PC-3 (cell line): ENCODE data around the gene RETSAT. TPM values are rescaled to one million over a fixed set of nuclear protein-coding genes. Genes with fewer than 3 reads are reported as not detected.
"Not testable (repeated sequence)": the region's sequence is repeated elsewhere in the genome, so short reads cannot be mapped to it uniquely, and the experiment has no call there.

Source experiments
- ATAC-seq: fragments of 200-7000 bp; cut with Tn5 transposase; 2 replicates; pipeline ENCODE4 v1.9.1; 2020; ENCODE audit warnings: mild to moderate bottlenecking, moderate library complexity
- BruUV-seq: library from RNA; stranded (reverse); fragments of 400-500 nt; replicated peaks from 2 replicates; lab custom pipeline; 2021; lab: Mats Ljungman, UMichigan
- CTCF ChIA-PET: fragments of 300-600 bp; sonication (Branson Sonifier 250); formaldehyde crosslinking; loops from one replicate; lab custom pipeline; 2022; ENCODE audit warnings: antibody characterized with exemption; lab: Charles Lee
- POLR2A ChIA-PET: fragments of 300-600 bp; sonication (Branson Sonifier 250); formaldehyde crosslinking; loops from one replicate; lab custom pipeline; 2022; ENCODE audit warnings: antibody characterized with exemption; ENCODE audit not compliant: unreplicated experiment; lab: Charles Lee
- DNase-seq: peaks from one replicate; pipeline ENCODE4 v3.0.0-alpha.2; 2015
- H2AFZ ChIP-seq: fragments of 300-600 bp; sonication (generic); 2 replicates; pipeline ENCODE4 v1.6.0; 2016; ENCODE audit warnings: antibody characterized with exemption, low read length
- H3F3A ChIP-seq: fragments of 300-600 bp; sonication (generic); one replicate; pipeline ENCODE4 v1.6.0; 2017; ENCODE audit warnings: antibody characterized with exemption, low read length, control low read depth, mild to moderate bottlenecking; ENCODE audit not compliant: unreplicated experiment
- H3K27ac ChIP-seq: fragments of 300-600 bp; sonication (generic); 2 replicates; pipeline ENCODE4 v1.5.1; 2016; ENCODE audit warnings: mild to moderate bottlenecking, low read length
- H3K27me3 ChIP-seq: fragments of 300-600 bp; sonication (generic); 2 replicates; pipeline ENCODE4 v1.6.1; 2016; ENCODE audit warnings: low read length, mixed read lengths
- H3K36me3 ChIP-seq: fragments of 300-600 bp; sonication (generic); 2 replicates; pipeline ENCODE4 v1.6.1; 2016; ENCODE audit warnings: low read depth, mixed run types, low read length, mixed read lengths
- H3K4me1 ChIP-seq: fragments of 300-600 bp; sonication (generic); 2 replicates; pipeline ENCODE4 v1.5.1; 2016; ENCODE audit warnings: low read length; ENCODE audit not compliant: insufficient read depth
- H3K4me2 ChIP-seq: fragments of 300-600 bp; sonication (generic); 2 replicates; pipeline ENCODE4 v1.6.0; 2016; ENCODE audit warnings: low read length
- H3K4me3 ChIP-seq: fragments of 300-600 bp; sonication (generic); 2 replicates; pipeline ENCODE4 v1.5.1; 2016; ENCODE audit warnings: mild to moderate bottlenecking, low read length, mixed read lengths
- H3K79me2 ChIP-seq: fragments of 300-600 bp; sonication (generic); 2 replicates; pipeline ENCODE4 v1.6.1; 2017; ENCODE audit warnings: low read length, mixed read lengths
- H3K9ac ChIP-seq: fragments of 300-600 bp; sonication (generic); 2 replicates; pipeline ENCODE4 v1.6.0; 2016; ENCODE audit warnings: mild to moderate bottlenecking, low read length
- H3K9me2 ChIP-seq: fragments of 300-600 bp; sonication (generic); replicated peaks from 2 replicates; pipeline ENCODE4 v1.6.1; 2016; ENCODE audit warnings: mixed run types, low read length, mixed read lengths
- H3K9me3 ChIP-seq: fragments of 300-600 bp; sonication (generic); 2 replicates; pipeline ENCODE4 v1.6.1; 2016; ENCODE audit warnings: low read length, mixed read lengths
- H4K20me1 ChIP-seq: fragments of 300-600 bp; sonication (generic); 2 replicates; pipeline ENCODE4 v1.6.1; 2016; ENCODE audit warnings: low read length, mixed read lengths
- CTCF ChIP-seq: fragments of 300-600 bp; sonication (generic); conservative IDR thresholded peaks from 2 replicates; pipeline ENCODE4 v1.5.1; 2017; ENCODE audit warnings: antibody characterized with exemption, low read depth, mild to moderate bottlenecking, low read length
- EZH2 ChIP-seq: fragments of 300-600 bp; sonication (generic); IDR thresholded peaks from one replicate; pipeline ENCODE4 v1.6.1; 2017; ENCODE audit warnings: antibody characterized with exemption, mild to moderate bottlenecking, low read length; ENCODE audit not compliant: unreplicated experiment
- EZH2phosphoT487 ChIP-seq: fragments of 300-600 bp; sonication (generic); IDR thresholded peaks from 2 replicates; pipeline ENCODE4 v1.6.1; 2018; ENCODE audit warnings: mild to moderate bottlenecking, antibody characterized with exemption, low read length, borderline replicate concordance
- intact Hi-C: fragments of 100-400 bp; cut with micrococcal nuclease; formaldehyde crosslinking; loops from 2 replicates; pipeline ENCODE4 v1.9.0; 2023
- total RNA-seq: library from RNA; depleted of rRNA; stranded (reverse); fragments of >200 nt; gene quantifications from 2 replicates; pipeline ENCODE4 v1.2.3, GENCODE V29; 2014

The RETSAT gene
- total RNA-seq, 1 experiment from 2014 or later: 39.1 TPM

- H3K36me3 ChIP-seq: peaks cover 34% of the 10 kb centered on the region
- H4K20me1 ChIP-seq: no peaks in the 10 kb centered on the region
- H3K27ac ChIP-seq: no peak overlapping the region
- H3K27me3 ChIP-seq: no peaks in the 10 kb centered on the region
- CTCF ChIA-PET: no interaction called here
- no peaks in the 10 kb centered on the region for H3F3A ChIP-seq
- no peaks in the 10 kb centered on the region; the same call in 1 of the 2 replicates for H3K4me1 ChIP-seq
- no peak for DNase-seq
- ATAC-seq: no peak
- H3K9me3 ChIP-seq: no peaks in the 10 kb centered on the region
- BruUV-seq: no TSS peak
- H3K4me3 ChIP-seq: no peak overlapping the region
- H3K79me2 ChIP-seq: no peaks in the 10 kb centered on the region
- no peaks in the 10 kb centered on the region for H3K9me2 ChIP-seq
- POLR2A ChIA-PET: no interaction called here
- intact Hi-C loops: no loop called here
- no peak overlapping the region for H2AFZ ChIP-seq
- no peak for TF ChIP-seq EZH2phosphoT487
- TF ChIP-seq CTCF: no peak
- TF ChIP-seq EZH2: no peak
- no peak overlapping the region for H3K9ac ChIP-seq
- no peak overlapping the region for H3K4me2 ChIP-seq
These were observed 9.9 kb downstream of the RETSAT start for GRCh38 chr2:85344356-85344954.

- H3K9me3 ChIP-seq, H3F3A ChIP-seq, H3K27me3 ChIP-seq, H3K9ac ChIP-seq, H3K79me2 ChIP-seq, intact Hi-C loops, H3K4me2 ChIP-seq, H4K20me1 ChIP-seq, ATAC-seq, H3K4me1 ChIP-seq, CTCF ChIA-PET, H2AFZ ChIP-seq, POLR2A ChIA-PET, H3K9me2 ChIP-seq, H3K4me3 ChIP-seq, H3K27ac ChIP-seq, DNase-seq: not testable (repeated sequence)
- H3K36me3 ChIP-seq: peaks cover 28% of the 10 kb centered on the region
- TSS peak; percentile 73 for BruUV-seq
These were observed 11.0 kb downstream of the RETSAT start for GRCh38 chr2:85343207-85343895.

- no TSS peak for BruUV-seq
- CTCF ChIA-PET: no interaction called here
- DNase-seq (no peak), ATAC-seq (peak; percentile 4; the same call in 1 of the 2 replicates)
- Histone ChIP-seq H4K20me1 (no peaks in the 10 kb centered on the region), H3K9me2 (no peaks in the 10 kb centered on the region), H3F3A (no peaks in the 10 kb centered on the region), H3K27ac (no peak overlapping the region), H2AFZ (no peak overlapping the region), H3K9ac (no peak overlapping the region), H3K4me2 (no peak overlapping the region), H3K9me3 (no peaks in the 10 kb centered on the region), H3K36me3 (peaks cover 22% of the 10 kb centered on the region), H3K27me3 (no peaks in the 10 kb centered on the region), H3K4me1 (no peaks in the 10 kb centered on the region; the same call in 1 of the 2 replicates), H3K79me2 (no peaks in the 10 kb centered on the region), H3K4me3 (no peak overlapping the region)
- POLR2A ChIA-PET: interaction anchor here (0.6 kb wide), 1 partner anchor 206 kb away, joined by 3 read pairs; no protein-coding TSS in a partner anchor
- intact Hi-C loops: no loop called here
- TF ChIP-seq CTCF (no peak), EZH2phosphoT487 (no peak), EZH2 (no peak)
These were observed 12.2 kb downstream of the RETSAT start for GRCh38 chr2:85342156-85342555.
